GM10248 (cell line): Measurements from ENCODE around the gene RPL13.

Source experiments
- CTCF ChIA-PET: fragments of 300-600 bp; sonication (Branson Sonifier 250); formaldehyde crosslinking; extraction: SDS; loops from one replicate; lab custom pipeline; 2021; ENCODE audit warnings: antibody characterized with exemption; lab: Yijun Ruan, JAX
- POLR2A ChIA-PET: fragments of 350-650 bp; sonication (Branson Sonifier 250); formaldehyde crosslinking; extraction: SDS; loops from one replicate; lab custom pipeline; 2020; ENCODE audit warnings: antibody characterized with exemption; lab: Yijun Ruan, JAX
- DNase-seq: peaks from one replicate; pipeline ENCODE4 v3.0.0; 2012; ENCODE audit errors: extremely low spot score
- TF ChIP-seq, protein P1 (sequence below): IDR thresholded peaks from 2 replicates; pipeline ENCODE4 v1.5.1; 2012; ENCODE audit warnings: mild to moderate bottlenecking, low read depth; ENCODE audit errors: extremely low read depth, missing control alignments, control extremely low read depth

The RPL13 gene

DNA sequence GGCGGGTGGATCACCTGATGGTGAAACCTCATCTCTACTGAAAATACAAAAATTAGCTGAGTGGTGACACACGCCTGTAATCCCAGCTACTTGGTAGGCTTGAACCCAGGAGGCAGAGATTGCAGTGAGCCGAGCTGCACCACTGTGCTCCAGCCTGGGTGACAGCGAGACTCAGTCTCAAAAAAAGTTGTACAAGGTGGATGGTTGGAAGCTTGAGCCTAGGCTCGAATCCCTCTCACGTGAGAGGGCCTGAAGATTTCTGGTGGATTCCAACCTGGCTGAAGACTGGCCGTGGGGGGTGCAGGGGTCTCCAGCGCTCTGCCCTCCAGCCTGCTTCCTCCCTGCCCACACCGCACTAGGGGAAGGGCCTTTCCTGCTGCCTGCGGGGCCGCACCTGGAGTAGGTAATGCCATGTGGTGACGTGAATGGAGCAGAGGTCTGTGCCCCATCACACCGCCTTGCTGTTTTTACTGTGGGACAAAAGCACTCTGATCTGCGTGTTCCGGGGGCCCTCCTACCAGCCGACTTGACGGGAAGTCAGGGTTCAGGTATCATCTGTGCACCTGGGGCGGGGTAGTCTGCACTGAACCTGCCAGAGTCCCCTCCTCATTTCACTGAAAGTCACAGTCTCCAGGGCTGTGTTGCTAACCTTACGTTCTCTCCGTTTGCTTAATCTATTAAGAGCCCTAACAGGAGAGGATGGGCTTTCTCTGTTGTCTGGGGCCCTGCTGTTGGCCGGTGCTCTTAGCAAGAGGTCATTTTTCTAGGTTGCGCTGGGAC lies 4.2 kb downstream of the RPL13 start:
- no peak for DNase-seq
- ChIA-PET POLR2A (no interaction called here), CTCF (interaction anchor here (0.6 to 2.8 kb wide), 5 partner anchors 10 to 229 kb away, joined by 3 to 8 read pairs (median 6); partner anchors contain the start of gene CPNE7)
- TF ChIP-seq, protein P1, sequence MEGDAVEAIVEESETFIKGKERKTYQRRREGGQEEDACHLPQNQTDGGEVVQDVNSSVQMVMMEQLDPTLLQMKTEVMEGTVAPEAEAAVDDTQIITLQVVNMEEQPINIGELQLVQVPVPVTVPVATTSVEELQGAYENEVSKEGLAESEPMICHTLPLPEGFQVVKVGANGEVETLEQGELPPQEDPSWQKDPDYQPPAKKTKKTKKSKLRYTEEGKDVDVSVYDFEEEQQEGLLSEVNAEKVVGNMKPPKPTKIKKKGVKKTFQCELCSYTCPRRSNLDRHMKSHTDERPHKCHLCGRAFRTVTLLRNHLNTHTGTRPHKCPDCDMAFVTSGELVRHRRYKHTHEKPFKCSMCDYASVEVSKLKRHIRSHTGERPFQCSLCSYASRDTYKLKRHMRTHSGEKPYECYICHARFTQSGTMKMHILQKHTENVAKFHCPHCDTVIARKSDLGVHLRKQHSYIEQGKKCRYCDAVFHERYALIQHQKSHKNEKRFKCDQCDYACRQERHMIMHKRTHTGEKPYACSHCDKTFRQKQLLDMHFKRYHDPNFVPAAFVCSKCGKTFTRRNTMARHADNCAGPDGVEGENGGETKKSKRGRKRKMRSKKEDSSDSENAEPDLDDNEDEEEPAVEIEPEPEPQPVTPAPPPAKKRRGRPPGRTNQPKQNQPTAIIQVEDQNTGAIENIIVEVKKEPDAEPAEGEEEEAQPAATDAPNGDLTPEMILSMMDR, result no peak

DNA sequence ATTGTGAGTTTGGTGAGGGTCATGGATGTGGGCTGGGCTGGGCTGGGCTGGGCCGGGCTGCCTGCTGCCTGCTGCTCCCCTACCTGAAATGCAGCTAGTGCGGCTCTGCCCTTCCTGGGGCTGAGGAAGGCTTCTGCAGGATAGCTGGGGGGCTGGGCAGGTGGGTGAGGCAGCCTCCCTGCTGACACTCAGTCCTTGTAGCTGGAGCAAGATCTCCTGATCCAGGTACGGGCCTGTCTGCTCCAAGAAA lies 4.7 kb downstream of the RPL13 start:
- POLR2A ChIA-PET, result interaction anchor here (1.0 kb wide), 1 partner anchor 11 kb away, joined by 3 read pairs; no protein-coding TSS in a partner anchor
- TF ChIP-seq, protein P1, result no peak
- CTCF ChIA-PET, result interaction anchor here (0.8 to 2.8 kb wide), 6 partner anchors 9 to 76 kb away, joined by 3 to 8 read pairs (median 6); partner anchors contain the start of gene CPNE7
- no peak for DNase-seq

DNA sequence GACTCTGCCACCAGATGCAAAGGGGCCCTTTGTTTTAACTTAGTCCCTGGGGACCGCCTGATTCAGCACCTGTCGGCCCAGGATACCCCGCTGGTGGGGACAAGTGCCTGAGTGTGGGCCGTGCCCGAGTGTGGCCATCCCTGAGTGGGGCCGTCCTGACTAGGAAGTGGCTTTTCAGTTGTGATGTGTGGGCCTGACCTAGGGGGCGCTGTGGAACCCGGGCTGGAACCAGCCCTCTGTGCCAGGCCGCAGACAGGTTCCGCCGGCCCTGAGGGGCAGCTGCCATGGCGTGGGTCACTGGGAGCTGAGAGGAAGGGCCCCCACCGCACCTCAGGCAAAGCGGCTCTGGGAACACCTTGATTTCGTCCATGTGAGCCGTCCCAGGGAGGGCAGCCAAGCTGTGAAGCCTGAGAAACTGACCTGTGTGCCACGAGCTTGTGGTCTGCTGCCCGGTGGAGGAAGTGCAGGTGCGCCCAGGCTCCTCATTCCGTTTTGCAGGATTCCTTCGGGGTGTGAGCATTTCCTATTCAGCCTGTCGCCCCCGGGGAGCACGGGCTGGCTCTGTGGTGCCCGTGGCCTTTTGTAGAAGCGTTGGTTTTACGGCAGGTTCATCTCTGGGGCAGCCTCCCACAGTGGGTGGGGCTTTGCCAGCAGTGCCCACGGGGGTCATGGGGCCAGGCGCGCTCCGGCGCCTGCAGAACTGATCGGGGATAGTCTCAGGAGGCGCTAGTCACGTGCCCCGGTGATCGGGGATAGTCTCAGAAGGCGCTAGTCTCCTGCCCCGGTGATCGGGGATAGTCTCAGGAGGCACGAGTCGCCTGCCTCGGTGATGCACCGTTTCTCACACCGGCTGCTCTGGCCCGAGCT lies 5.3 kb downstream of the RPL13 start:
- CTCF ChIA-PET, result interaction anchor here (0.8 to 2.8 kb wide), 8 partner anchors 8 to 236 kb away, joined by 3 to 8 read pairs (median 5); partner anchors contain the start of gene CPNE7
- DNase-seq, result peak; percentile 53
- POLR2A ChIA-PET, result interaction anchor here (0.5 to 1.0 kb wide), 2 partner anchors 11 to 296 kb away, joined by 3 to 4 read pairs; no protein-coding TSS in a partner anchor
- TF ChIP-seq, protein P1, result peak; percentile 66

DNA sequence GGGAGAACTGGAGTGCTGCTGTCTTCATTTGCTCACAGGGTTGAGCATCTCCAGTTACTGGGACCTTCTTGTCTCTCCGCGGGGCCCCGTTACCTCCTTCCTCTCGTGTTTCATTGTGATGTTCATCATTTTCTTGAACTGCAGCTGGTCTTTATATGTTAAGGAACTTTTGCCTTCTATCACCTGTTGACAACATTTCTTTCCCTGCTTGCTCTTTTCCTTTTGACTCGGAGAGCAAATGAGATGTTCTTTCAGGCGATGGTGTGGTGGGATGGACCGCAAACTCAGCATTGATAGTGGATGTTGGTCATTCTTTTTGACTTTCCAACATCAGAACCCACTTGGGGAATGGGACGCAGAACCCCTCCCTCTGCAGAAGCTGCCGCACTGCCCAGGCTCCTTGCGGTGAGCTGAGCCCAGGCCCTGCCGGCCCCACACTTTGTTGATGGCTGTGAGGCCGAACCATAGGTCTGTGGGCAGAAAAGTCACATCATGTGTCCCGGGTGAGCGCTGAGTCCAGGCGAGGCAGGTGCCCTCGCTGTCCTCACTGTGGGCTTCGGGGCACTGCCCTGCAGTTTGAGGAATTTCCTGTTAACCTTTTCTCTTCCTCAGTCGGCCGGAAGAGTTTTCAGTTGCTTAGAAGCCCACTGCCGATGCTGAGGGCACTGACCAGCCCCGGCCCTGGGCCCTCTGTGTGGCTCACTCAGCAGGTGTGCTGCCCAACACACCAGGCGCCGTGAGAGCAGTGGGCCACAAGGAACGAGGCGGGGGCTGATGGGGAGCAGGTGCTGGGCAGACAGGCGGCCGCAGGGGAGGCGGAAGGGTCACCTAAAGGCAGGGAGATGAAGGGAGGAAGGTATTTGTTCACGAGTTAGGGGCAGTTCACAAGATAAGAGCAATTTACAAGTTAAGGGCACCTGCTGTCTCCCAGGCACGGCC lies 7.4 kb downstream of the RPL13 start:
- ChIA-PET CTCF (no interaction called here), POLR2A (no interaction called here)
- DNase-seq, result no peak
- TF ChIP-seq, protein P1, result no peak

DNA sequence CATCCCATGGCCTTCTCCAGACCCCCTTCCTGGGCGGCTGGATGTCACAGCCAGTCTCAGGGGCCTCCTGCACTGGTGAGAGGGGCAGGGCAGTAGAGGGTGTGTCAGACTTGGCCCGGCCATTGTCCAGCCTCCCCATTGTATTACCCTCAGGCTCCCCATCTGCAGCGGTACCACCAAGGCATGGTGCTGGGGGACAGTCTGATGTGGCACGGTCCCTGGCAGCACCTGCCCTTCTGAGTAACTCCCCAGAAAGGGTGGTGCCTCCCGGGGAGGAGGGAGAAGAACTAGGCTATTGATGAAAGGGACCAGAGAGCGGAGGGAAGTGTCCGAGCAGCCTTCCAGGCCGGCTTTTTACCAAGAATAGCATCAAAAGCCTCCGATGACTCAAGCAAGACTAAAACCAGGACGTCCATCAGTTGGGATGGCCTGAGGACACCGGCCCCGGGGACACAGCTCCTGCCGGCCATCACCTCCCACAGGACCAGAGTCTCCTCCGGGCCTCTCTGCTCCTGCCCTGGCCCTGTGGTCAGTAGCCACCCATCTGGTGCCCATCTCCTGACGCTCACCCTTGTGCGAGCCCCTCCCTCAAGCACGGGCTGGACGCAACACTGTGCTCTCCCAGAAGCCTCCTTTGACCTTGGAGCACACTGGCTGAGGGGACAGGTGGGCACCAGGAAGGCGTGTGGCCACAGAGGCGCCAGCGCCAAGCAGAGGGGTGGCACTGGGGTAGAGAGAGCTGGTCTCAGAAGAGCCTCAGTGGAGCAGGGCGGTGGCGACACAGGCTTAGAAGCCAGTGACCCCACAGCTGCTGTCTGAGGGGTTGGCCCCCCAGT lies 9.2 kb downstream of the RPL13 start:
- ChIA-PET CTCF (no interaction called here), POLR2A (no interaction called here)
- TF ChIP-seq, protein P1, result no peak
- no peak for DNase-seq
